Colonic mucosa (tissue), 4 donors: ENCODE measurements around the gene TPSD1. TPM values are rescaled to one million over a fixed set of nuclear protein-coding genes. Genes with fewer than 3 reads are reported as not detected.
A peak's percentile ranks its signal among the peaks of the same experiment; 100 is the strongest.

Experiments
- DNase-seq: peaks from one replicate; pipeline ENCODE4 v3.0.0-alpha.2; 2020
- H3K27ac ChIP-seq: fragments of 200-600 bp; one replicate; pipeline ENCODE4 v1.8.0; 2021
- H3K27me3 ChIP-seq: fragments of 200-600 bp; one replicate; pipeline ENCODE4 v1.8.0; 2021
- H3K36me3 ChIP-seq: fragments of 200-600 bp; one replicate; pipeline ENCODE4 v1.8.0; 2021
- H3K4me1 ChIP-seq: fragments of 200-600 bp; one replicate; pipeline ENCODE4 v1.8.0; 2021; ENCODE audit warnings: mild to moderate bottlenecking
- H3K4me3 ChIP-seq: fragments of 200-600 bp; one replicate; pipeline ENCODE4 v1.8.0; 2021
- H3K9ac ChIP-seq, 2 donors: one replicate each; pipeline ENCODE4 v1.7.0; 2013; ENCODE audit warnings: control low read depth in 2 of 2, low read depth in 2 of 2, low read length in 2 of 2
- H3K9me3 ChIP-seq: fragments of 200-600 bp; one replicate; pipeline ENCODE4 v1.8.0; 2021
- intact Hi-C: fragments of 100-400 bp; cut with DNase I; formaldehyde crosslinking; loops from one replicate; pipeline ENCODE4 v1.14.1; 2022
- total RNA-seq, 2 donors: library from RNA; stranded (reverse); fragmentation: NEBNext Ultra II Directional in 1 of 2; extraction: Animal tissue kit (Norgen Biotek cat#: 25700) in 1 of 2; gene quantifications; one replicate each; pipeline ENCODE4 v1.2.1, GENCODE V29; 2021
- TF ChIP-seq, protein P1 (sequence below): fragments of 200-600 bp; IDR thresholded peaks from one replicate; pipeline ENCODE4 v1.8.0; 2022; ENCODE audit warnings: antibody characterized with exemption, mild to moderate bottlenecking
- donor health status: healthy.
- donor health status: DM: no; HTN: no; CAD: no.
- donor health status: DM: no; HTN: no; CAD: no.

Gene TPSD1
- total RNA-seq, 2 donors from 2014 or later = 0.19 to 0.64 TPM

DNA sequence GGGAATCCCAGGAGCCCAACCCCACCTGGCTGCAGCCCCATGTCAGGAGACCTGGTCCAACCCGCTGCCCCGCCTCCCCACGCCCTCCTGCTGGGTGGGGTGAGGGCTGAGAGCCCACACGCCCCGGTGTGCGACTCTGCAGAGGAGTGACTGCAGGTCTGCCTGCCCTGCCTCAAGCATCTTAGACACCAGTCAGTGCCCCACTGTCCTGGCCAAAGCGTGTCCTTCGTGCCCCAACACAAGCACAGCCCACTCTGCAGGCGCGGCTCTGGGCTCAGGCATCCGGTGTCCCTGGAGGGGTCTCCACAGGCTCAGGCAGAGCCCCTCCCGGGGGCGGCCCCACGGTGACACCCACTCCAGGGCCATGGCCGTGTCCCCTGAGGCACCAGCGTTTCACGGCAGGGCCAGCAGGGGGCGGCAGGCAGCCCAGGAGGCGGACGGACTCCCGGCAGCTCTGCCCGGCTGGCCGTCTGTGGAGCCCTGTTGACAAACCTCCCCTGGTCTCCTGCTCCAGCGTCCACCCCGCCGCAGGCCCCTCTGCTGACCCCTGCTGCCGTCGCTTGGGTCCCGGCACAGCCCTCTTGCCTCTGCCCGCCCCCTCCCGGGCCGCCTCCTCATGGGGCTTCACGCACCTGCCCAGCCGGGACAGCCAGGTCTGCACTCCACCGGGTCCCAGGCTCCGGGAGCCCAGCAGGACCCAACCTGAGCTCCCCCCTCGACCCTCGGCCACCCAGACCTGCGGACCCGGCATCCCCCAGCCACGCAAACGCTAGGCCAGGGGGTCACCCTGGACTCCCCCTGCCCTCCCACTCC lies 45.0 kb downstream of the TPSD1 start:
- H3K9me3 ChIP-seq = no peaks in the 10 kb centered on the region
- intact Hi-C loops = no loop called here
- H3K27me3 ChIP-seq = peaks cover 17% of the 10 kb centered on the region
- H3K4me1 ChIP-seq = peaks cover 9% of the 10 kb centered on the region
- peak; percentile 82 for DNase-seq
- H3K27ac ChIP-seq = no peak overlapping the region
- H3K4me3 ChIP-seq = no peak overlapping the region
- TF ChIP-seq, protein P1, sequence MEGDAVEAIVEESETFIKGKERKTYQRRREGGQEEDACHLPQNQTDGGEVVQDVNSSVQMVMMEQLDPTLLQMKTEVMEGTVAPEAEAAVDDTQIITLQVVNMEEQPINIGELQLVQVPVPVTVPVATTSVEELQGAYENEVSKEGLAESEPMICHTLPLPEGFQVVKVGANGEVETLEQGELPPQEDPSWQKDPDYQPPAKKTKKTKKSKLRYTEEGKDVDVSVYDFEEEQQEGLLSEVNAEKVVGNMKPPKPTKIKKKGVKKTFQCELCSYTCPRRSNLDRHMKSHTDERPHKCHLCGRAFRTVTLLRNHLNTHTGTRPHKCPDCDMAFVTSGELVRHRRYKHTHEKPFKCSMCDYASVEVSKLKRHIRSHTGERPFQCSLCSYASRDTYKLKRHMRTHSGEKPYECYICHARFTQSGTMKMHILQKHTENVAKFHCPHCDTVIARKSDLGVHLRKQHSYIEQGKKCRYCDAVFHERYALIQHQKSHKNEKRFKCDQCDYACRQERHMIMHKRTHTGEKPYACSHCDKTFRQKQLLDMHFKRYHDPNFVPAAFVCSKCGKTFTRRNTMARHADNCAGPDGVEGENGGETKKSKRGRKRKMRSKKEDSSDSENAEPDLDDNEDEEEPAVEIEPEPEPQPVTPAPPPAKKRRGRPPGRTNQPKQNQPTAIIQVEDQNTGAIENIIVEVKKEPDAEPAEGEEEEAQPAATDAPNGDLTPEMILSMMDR = peak; percentile 93
- H3K9ac ChIP-seq = peak overlapping the region in 1 of 2 donors; percentile 50
- H3K36me3 ChIP-seq = no peaks in the 10 kb centered on the region

DNA sequence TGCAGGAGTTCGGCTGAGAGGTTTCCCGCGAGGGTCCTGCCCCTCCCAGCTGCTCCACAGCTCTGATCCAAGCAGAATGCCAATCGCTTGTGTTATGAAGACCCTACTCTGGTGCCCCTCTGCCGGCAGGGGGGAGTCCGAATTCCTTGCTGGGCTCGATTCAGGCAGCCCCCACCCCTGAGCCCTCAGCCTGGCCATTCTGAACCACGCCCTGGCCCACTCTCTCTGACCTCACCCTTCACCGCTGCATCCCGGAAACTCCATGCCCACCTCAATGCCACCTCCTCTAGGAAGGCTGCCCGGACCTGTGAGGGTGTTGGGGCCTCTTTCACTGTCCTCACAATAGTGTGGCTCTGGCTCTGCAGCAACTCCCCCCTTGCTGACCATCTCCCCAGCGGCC lies 45.7 kb downstream of the TPSD1 start:
- intact Hi-C loops = no loop called here
- peaks cover 9% of the 10 kb centered on the region for H3K4me1 ChIP-seq
- peak overlapping the region in 1 of 2 donors; percentile 50 for H3K9ac ChIP-seq
- no peak overlapping the region for H3K27ac ChIP-seq
- H3K27me3 ChIP-seq = peaks cover 17% of the 10 kb centered on the region
- DNase-seq = no peak
- H3K36me3 ChIP-seq = no peaks in the 10 kb centered on the region
- no peaks in the 10 kb centered on the region for H3K9me3 ChIP-seq
- TF ChIP-seq, protein P1 = no peak
- H3K4me3 ChIP-seq = no peak overlapping the region

DNA sequence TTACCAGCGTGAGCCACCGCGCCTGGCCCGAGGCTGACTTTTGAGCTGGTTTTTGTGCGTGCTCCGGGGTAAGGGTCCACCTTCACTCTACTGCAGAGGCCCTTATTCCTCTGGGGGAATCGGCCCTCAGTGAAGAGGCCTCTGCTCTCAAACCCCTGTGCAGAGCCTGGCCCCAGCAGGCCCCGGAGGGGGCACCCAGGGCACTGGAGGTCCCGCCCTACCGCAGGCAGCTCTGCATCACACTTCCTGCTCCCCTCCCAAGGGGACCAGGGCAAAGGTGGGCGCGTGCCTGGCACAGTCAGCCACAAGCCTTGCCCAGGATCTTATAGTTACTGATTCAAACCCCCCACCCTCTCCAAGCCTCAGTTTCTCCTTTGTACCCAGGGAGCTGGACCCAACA lies 50.0 kb downstream of the TPSD1 start:
- no peak overlapping the region for H3K9ac ChIP-seq
- H3K27me3 ChIP-seq = no peaks in the 10 kb centered on the region
- TF ChIP-seq, protein P1 = no peak
- intact Hi-C loops = no loop called here
- no peak overlapping the region for H3K4me3 ChIP-seq
- peaks cover 6% of the 10 kb centered on the region for H3K4me1 ChIP-seq
- H3K36me3 ChIP-seq = no peaks in the 10 kb centered on the region
- no peaks in the 10 kb centered on the region for H3K9me3 ChIP-seq
- no peak overlapping the region for H3K27ac ChIP-seq
- no peak for DNase-seq

DNA sequence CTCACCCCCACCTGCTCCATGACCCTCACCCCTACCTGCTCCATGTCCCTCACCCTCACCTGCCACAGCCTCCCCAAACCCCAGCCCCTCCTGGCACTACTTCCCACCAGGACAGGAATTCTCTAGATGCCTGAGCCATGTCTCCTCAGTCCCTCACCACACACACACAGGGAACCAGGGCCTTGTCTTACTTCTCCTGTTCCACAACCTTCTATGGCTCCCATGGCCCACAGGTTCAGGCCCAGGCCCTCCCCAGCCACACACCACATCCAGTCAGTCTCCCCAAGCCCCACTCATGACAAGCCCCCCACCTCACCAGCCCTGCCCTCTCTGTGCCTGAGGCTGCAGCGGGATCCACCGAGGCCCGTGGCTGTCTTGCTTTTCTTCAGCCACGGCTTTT lies 50.5 kb downstream of the TPSD1 start:
- Histone ChIP-seq H3K27ac (no peak overlapping the region), H3K4me3 (no peak overlapping the region), H3K9me3 (no peaks in the 10 kb centered on the region), H3K9ac (no peak overlapping the region), H3K27me3 (no peaks in the 10 kb centered on the region), H3K4me1 (peaks cover 7% of the 10 kb centered on the region), H3K36me3 (no peaks in the 10 kb centered on the region)
- intact Hi-C loops = no loop called here
- DNase-seq = no peak
- TF ChIP-seq, protein P1 = no peak

DNA sequence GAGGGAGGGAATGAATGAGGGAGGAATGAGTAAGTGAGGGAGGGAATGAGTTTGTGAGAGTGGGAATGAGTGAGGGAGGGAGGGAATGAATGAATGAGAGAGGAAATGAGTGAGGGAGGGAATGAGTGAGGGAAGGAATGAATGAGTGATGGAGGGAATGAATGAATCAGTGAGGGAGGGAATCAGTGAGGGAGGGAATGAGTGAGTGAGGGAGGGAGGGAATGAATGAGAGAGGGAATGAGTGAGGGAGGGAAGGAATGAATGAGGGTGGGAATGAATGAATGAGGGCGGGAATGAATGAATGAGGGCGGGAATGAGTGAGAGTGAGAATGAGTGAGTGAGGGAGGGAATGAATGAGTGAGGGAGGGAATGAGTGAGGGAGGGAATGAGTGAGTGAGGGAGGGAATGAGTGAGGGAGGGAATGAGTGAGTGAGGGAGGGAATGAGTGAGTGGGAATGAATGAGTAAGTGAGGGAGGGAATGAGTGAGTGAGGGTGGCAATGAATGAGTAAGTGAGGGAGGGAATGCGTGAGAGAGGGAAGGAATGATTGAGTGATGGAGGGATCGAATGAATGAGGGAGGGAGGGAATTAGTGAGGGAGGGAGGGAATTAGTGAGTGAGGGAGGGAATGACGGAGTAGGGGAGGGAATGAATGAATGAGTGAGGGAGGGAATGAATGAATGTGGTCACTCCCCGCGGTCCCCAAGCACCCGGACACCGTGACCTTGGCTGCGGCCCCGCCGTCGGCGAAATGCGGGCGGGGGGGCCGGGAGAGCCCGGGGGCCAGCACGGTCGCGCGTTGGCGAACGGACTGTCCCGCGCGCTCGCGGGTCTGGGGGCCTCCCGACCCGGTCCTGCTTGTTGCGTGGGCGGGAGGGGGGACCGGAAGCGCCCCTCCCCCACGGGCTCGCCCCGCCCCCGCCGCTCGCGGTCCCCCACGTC lies 52.4 kb downstream of the TPSD1 start:
- Histone ChIP-seq H3K36me3 (no peaks in the 10 kb centered on the region), H3K27me3 (no peaks in the 10 kb centered on the region), H3K4me1 (peaks cover 11% of the 10 kb centered on the region), H3K27ac (peak overlapping the region; percentile 94), H3K9me3 (no peaks in the 10 kb centered on the region), H3K9ac (peak overlapping the region in 1 of 2 donors; percentile 56), H3K4me3 (peak overlapping the region; percentile 79)
- TF ChIP-seq, protein P1 = no peak
- intact Hi-C loops = no loop called here
- no peak for DNase-seq

Other genes starting within 250 kb of the TPSD1 start
- gene SSTR5, start 183.3 kb upstream of the TPSD1 start, total RNA-seq = under 1 TPM; 0.24 to 0.37 TPM
- not detected for gene C1QTNF8, start 159.8 kb upstream of the TPSD1 start, total RNA-seq
- 10 to 100 TPM in 1 of 2 donors, 1 to 10 TPM in 1; 2.1 to 14.6 TPM for gene CACNA1H, start 103.0 kb upstream of the TPSD1 start, total RNA-seq
- gene TPSG1, start 30.8 kb upstream of the TPSD1 start, total RNA-seq = 10 to 100 TPM; 32.6 to 34.3 TPM
- 10 to 100 TPM; 39.1 to 92.9 TPM for gene TPSB2, start 25.9 kb upstream of the TPSD1 start, total RNA-seq
- gene TPSAB1, start 15.4 kb upstream of the TPSD1 start, total RNA-seq = 10 to 100 TPM; 30.4 to 62.1 TPM
- 100 to 1,000 TPM; 101 to 143 TPM for gene UBE2I, start 53.6 kb downstream of the TPSD1 start, total RNA-seq
- 1 to 10 TPM; 5.5 to 9.8 TPM for gene BAIAP3, start 77.6 kb downstream of the TPSD1 start, total RNA-seq
- 10 to 100 TPM; 39.6 to 74.4 TPM for gene TSR3, start 95.8 kb downstream of the TPSD1 start, total RNA-seq
- gene GNPTG, start 95.9 kb downstream of the TPSD1 start, total RNA-seq = 10 to 100 TPM; 48.2 to 59.1 TPM
- gene UNKL, start 158.6 kb downstream of the TPSD1 start, total RNA-seq = 10 to 100 TPM; 11.1 to 11.8 TPM
- 10 to 100 TPM; 14.0 to 21.6 TPM for gene UQCC4, start 164.7 kb downstream of the TPSD1 start, total RNA-seq
- under 1 TPM; 0.27 TPM for gene PERCC1, start 175.0 kb downstream of the TPSD1 start, total RNA-seq
- 1 to 10 TPM in 1 of 2 donors, under 1 TPM in 1; 0.56 to 1.6 TPM for gene CCDC154, start 188.5 kb downstream of the TPSD1 start, total RNA-seq
- 10 to 100 TPM; 42.4 to 61.5 TPM for gene CLCN7, start 219.0 kb downstream of the TPSD1 start, total RNA-seq
- gene PTX4, start 232.9 kb downstream of the TPSD1 start, total RNA-seq = not detected
- 10 to 100 TPM; 18.4 to 76.0 TPM for gene TELO2, start 237.3 kb downstream of the TPSD1 start, total RNA-seq